Caco-2 (cell line): ENCODE results near the gene DISP3. TPM values are rescaled to one million over a fixed set of nuclear protein-coding genes. Genes with fewer than 3 reads are reported as not detected.

Experiments
- BruUV-seq: library from RNA; stranded (reverse); fragments of 400-500 nt; replicated peaks from 2 replicates; lab custom pipeline; 2021; lab: Mats Ljungman, UMichigan
- CTCF ChIA-PET: fragments of 300-600 bp; sonication (Branson Sonifier 250); formaldehyde crosslinking; loops from one replicate; lab custom pipeline; 2022; ENCODE audit warnings: antibody characterized with exemption; lab: Charles Lee
- POLR2A ChIA-PET: fragments of 300-600 bp; sonication (Branson Sonifier 250); formaldehyde crosslinking; loops from one replicate; lab custom pipeline; 2022; ENCODE audit warnings: antibody characterized with exemption; lab: Charles Lee
- DNase-seq, 2 experiments: peaks; one replicate each; pipeline versions ENCODE4 v3.0.0 to v3.0.0-alpha.2; 2020 to 2022
- H3K27me3 ChIP-seq: replicated peaks from 2 replicates; pipeline ENCODE4 v1.6.0; 2011; ENCODE audit warnings: low read length; ENCODE audit not compliant: control insufficient read depth, insufficient read depth
- H3K36me3 ChIP-seq: 2 replicates; pipeline ENCODE4 v1.5.1; 2011; ENCODE audit warnings: low read length; ENCODE audit not compliant: control insufficient read depth, insufficient read depth
- H3K4me1 ChIP-seq: fragments of 250-450 bp; sonication (Bioruptor Pico); 2 replicates; pipeline ENCODE4 v1.5.1; 2020; ENCODE audit warnings: mild to moderate bottlenecking
- H3K4me3 ChIP-seq: 2 replicates; pipeline ENCODE4 v1.5.1; 2011; ENCODE audit warnings: low read depth, mild to moderate bottlenecking, control low read depth, low read length
- H3K9me3 ChIP-seq: fragments of 250-450 bp; sonication (Bioruptor Pico); 2 replicates; pipeline ENCODE4 v1.5.1; 2020; ENCODE audit warnings: mild to moderate bottlenecking, moderate library complexity
- H3K27ac Mint-ChIP-seq: one replicate; pipeline ENCODE4 v1.8.0; 2022; ENCODE audit warnings: mixed read lengths; ENCODE audit not compliant: unreplicated experiment
- H3K27me3 Mint-ChIP-seq: one replicate; pipeline ENCODE4 v1.8.0; 2022; ENCODE audit warnings: mixed read lengths; ENCODE audit not compliant: insufficient read depth, unreplicated experiment
- H3K36me3 Mint-ChIP-seq: one replicate; pipeline ENCODE4 v1.8.0; 2022; ENCODE audit warnings: mild to moderate bottlenecking, mixed read lengths; ENCODE audit not compliant: insufficient read depth, unreplicated experiment
- H3K4me1 Mint-ChIP-seq: one replicate; pipeline ENCODE4 v1.8.0; 2022; ENCODE audit warnings: low read depth, mixed read lengths; ENCODE audit not compliant: unreplicated experiment
- H3K4me3 Mint-ChIP-seq: one replicate; pipeline ENCODE4 v1.8.0; 2022; ENCODE audit warnings: mild to moderate bottlenecking, moderate library complexity, mixed read lengths; ENCODE audit not compliant: unreplicated experiment
- H3K9me3 Mint-ChIP-seq: one replicate; pipeline ENCODE4 v1.8.0; 2022; ENCODE audit warnings: mixed read lengths; ENCODE audit not compliant: unreplicated experiment
- CTCF ChIP-seq, 2 experiments: fragments of 200-600 bp in 1 of 2; IDR thresholded peaks; 1 replicate in 1 of 2; 2 replicates in 1 of 2; pipeline versions ENCODE4 v1.5.1 to v1.8.0; 2011 to 2022; ENCODE audit warnings: antibody characterized with exemption in 1 of 2, control low read depth in 1 of 2, inconsistent platforms in 1 of 2, low read depth in 1 of 2, low read length in 1 of 2, mild to moderate bottlenecking in 1 of 2, moderate library complexity in 1 of 2; ENCODE audit not compliant: insufficient read depth in 1 of 2, severe bottlenecking in 1 of 2, unreplicated experiment in 1 of 2
- intact Hi-C: fragments of 100-400 bp; cut with micrococcal nuclease; formaldehyde crosslinking; loops from one replicate; pipeline ENCODE4 v1.10.0; 2022; ENCODE audit not compliant: unreplicated experiment
- total RNA-seq: library from RNA; stranded (reverse); gene quantifications from 2 replicates; pipeline ENCODE4 v1.2.3, GENCODE V29; 2022

Gene DISP3
- total RNA-seq, 1 experiment from 2014 or later = 1.1 TPM

- ChIA-PET CTCF (no interaction called here), POLR2A (no interaction called here)
- no peaks in the 10 kb centered on the region for H3K4me1 ChIP-seq
- intact Hi-C loops = no loop called here
- TF ChIP-seq CTCF (IDR thresholded peaks at IDR 0.05; ENCODE audit: insufficient read depth in 1 of 2, low read depth in 1 of 2, low read length in 1 of 2, severe bottlenecking in 1 of 2, unreplicated experiment in 1 of 2) = no peak
- no peak overlapping the region for H3K4me3 ChIP-seq
- no peaks in the 10 kb centered on the region for H3K4me1 Mint-ChIP-seq
- no peak overlapping the region for H3K4me3 Mint-ChIP-seq
- DNase-seq = no peak
- no peaks in the 10 kb centered on the region for H3K36me3 ChIP-seq
- no peaks in the 10 kb centered on the region for H3K9me3 Mint-ChIP-seq
- 0 out of 2 replicates have a peak, but pooled peaks cover 1% of the 10 kb centered on the region for H3K27me3 ChIP-seq
- H3K36me3 Mint-ChIP-seq = no peaks in the 10 kb centered on the region
- no peak overlapping the region for H3K27ac Mint-ChIP-seq
- no peaks in the 10 kb centered on the region for H3K9me3 ChIP-seq
- no TSS peak for BruUV-seq
- H3K27me3 Mint-ChIP-seq = peaks cover 8% of the 10 kb centered on the region
These were observed 55.1 kb downstream of the DISP3 start for GRCh38 chr1:11533790-11534787.

GRCh38 chr1:11534846-11535245, 55.9 kb downstream of the DISP3 start:
- H3K4me1 Mint-ChIP-seq = no peaks in the 10 kb centered on the region
- no TSS peak for BruUV-seq
- H3K36me3 ChIP-seq = no peaks in the 10 kb centered on the region

GRCh38 chr1:11535316-11535715, 56.4 kb downstream of the DISP3 start:
- H3K4me3 Mint-ChIP-seq = no peak overlapping the region
- CTCF ChIA-PET = no interaction called here
- Histone ChIP-seq H3K4me3 (no peak overlapping the region), H3K4me1 (no peaks in the 10 kb centered on the region), H3K9me3 (no peaks in the 10 kb centered on the region), H3K36me3 (no peaks in the 10 kb centered on the region), H3K27me3 (0 out of 2 replicates have a peak, but pooled peaks cover 1% of the 10 kb centered on the region)
- H3K27ac Mint-ChIP-seq = no peak overlapping the region
- BruUV-seq = no TSS peak
- intact Hi-C loops = no loop called here
- H3K27me3 Mint-ChIP-seq = peaks cover 6% of the 10 kb centered on the region
- no peak for DNase-seq
- H3K9me3 Mint-ChIP-seq = no peaks in the 10 kb centered on the region
- POLR2A ChIA-PET = no interaction called here
- H3K36me3 Mint-ChIP-seq = no peaks in the 10 kb centered on the region
- no peak for TF ChIP-seq CTCF (IDR thresholded peaks at IDR 0.05; ENCODE audit: insufficient read depth in 1 of 2, low read depth in 1 of 2, low read length in 1 of 2, severe bottlenecking in 1 of 2, unreplicated experiment in 1 of 2)
- no peaks in the 10 kb centered on the region for H3K4me1 Mint-ChIP-seq

More at GRCh38 chr1:11534846-11535245, 55.9 kb downstream of the DISP3 start:
- Histone ChIP-seq H3K9me3 (no peaks in the 10 kb centered on the region), H3K27me3 (0 out of 2 replicates have a peak, but pooled peaks cover 1% of the 10 kb centered on the region), H3K4me1 (no peaks in the 10 kb centered on the region), H3K4me3 (no peak overlapping the region)
- Mint-ChIP-seq H3K27ac (no peak overlapping the region), H3K9me3 (no peaks in the 10 kb centered on the region), H3K4me3 (no peak overlapping the region), H3K36me3 (no peaks in the 10 kb centered on the region), H3K27me3 (peaks cover 8% of the 10 kb centered on the region)
- intact Hi-C loops = no loop called here
- POLR2A ChIA-PET = no interaction called here
- TF ChIP-seq CTCF (IDR thresholded peaks at IDR 0.05; ENCODE audit: insufficient read depth in 1 of 2, low read depth in 1 of 2, low read length in 1 of 2, severe bottlenecking in 1 of 2, unreplicated experiment in 1 of 2) = no peak
- DNase-seq = no peak
- CTCF ChIA-PET = no interaction called here
